BLaER1 (cell line): Measurements from ENCODE around the gene HNF1A.
"Not testable (repeated sequence)": the region's sequence is repeated elsewhere in the genome, so short reads cannot be mapped to it uniquely, and the experiment has no call there.

Source experiments
- H3K27ac ChIP-seq: shearing (Covaris generic); formaldehyde crosslinking; 2 replicates; pipeline ENCODE4 v1.8.1; 2022
- H3K27me3 ChIP-seq: shearing (Covaris generic); formaldehyde crosslinking; 2 replicates; pipeline ENCODE4 v1.8.1; 2022
- H3K36me3 ChIP-seq: shearing (Covaris generic); formaldehyde crosslinking; 2 replicates; pipeline ENCODE4 v1.8.1; 2022
- H3K4me1 ChIP-seq: shearing (Covaris generic); formaldehyde crosslinking; 2 replicates; pipeline ENCODE4 v1.8.1; 2022
- H3K4me2 ChIP-seq: shearing (Covaris generic); formaldehyde crosslinking; 2 replicates; pipeline ENCODE4 v1.8.1; 2022
- H3K4me3 ChIP-seq: shearing (Covaris generic); formaldehyde crosslinking; 2 replicates; pipeline ENCODE4 v1.8.1; 2022
- H3K9ac ChIP-seq: shearing (Covaris generic); formaldehyde crosslinking; 2 replicates; pipeline ENCODE4 v1.8.1; 2022
- H3K9me3 ChIP-seq: shearing (Covaris generic); formaldehyde crosslinking; 2 replicates; pipeline ENCODE4 v1.8.1; 2022
- H4K20me1 ChIP-seq: shearing (Covaris generic); formaldehyde crosslinking; 2 replicates; pipeline ENCODE4 v1.8.1; 2022
- Cebpa-rat ChIP-seq: shearing (Covaris generic); IDR thresholded peaks from 2 replicates; pipeline ENCODE4 v1.8.1; 2022

Gene HNF1A

GRCh38 chr12:120940006-120940405 is 38.3 kb upstream of the HNF1A start:
- no peak for TF ChIP-seq Cebpa-rat
- no peak overlapping the region for H3K27ac ChIP-seq
- no peak overlapping the region for H3K4me3 ChIP-seq
- no peaks in the 10 kb centered on the region for H3K4me1 ChIP-seq
- H3K27me3 ChIP-seq = no peaks in the 10 kb centered on the region
- no peaks in the 10 kb centered on the region for H3K9me3 ChIP-seq
- no peaks in the 10 kb centered on the region for H4K20me1 ChIP-seq
- no peak overlapping the region for H3K9ac ChIP-seq
- no peak overlapping the region for H3K4me2 ChIP-seq
- H3K36me3 ChIP-seq = no peaks in the 10 kb centered on the region

GRCh38 chr12:120940799-120941198 is 37.5 kb upstream of the HNF1A start:
- Histone ChIP-seq H4K20me1 (no peaks in the 10 kb centered on the region), H3K9ac (no peak overlapping the region), H3K4me1 (no peaks in the 10 kb centered on the region), H3K36me3 (no peaks in the 10 kb centered on the region), H3K27ac (no peak overlapping the region), H3K27me3 (no peaks in the 10 kb centered on the region), H3K9me3 (no peaks in the 10 kb centered on the region), H3K4me2 (no peak overlapping the region), H3K4me3 (no peak overlapping the region)
- TF ChIP-seq Cebpa-rat = peak; percentile 77

DNA sequence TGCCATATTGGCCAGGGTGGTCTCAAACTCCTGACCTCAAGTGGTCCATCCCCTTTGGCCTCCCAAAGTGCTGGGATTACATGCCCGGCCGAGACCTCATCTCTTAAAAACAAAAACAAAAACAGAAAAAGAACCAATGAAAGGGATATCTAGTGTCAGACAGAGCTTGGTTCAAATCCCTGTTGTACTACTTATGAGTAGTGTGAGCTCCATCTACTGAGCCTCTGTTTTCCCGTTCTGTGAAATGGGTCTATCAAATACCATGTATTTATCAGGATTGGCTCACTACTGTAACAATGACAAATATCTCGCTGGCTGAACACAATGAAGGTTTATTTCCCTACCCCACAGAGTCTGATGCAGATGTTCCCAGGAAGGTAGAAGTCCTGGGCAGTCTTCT is 36.9 kb upstream of the HNF1A start:
- no peak for TF ChIP-seq Cebpa-rat
- Histone ChIP-seq H3K9me3 (no peaks in the 10 kb centered on the region), H3K9ac (no peak overlapping the region), H3K36me3 (no peaks in the 10 kb centered on the region), H3K27ac (no peak overlapping the region), H3K4me1 (no peaks in the 10 kb centered on the region), H3K27me3 (no peaks in the 10 kb centered on the region), H4K20me1 (no peaks in the 10 kb centered on the region), H3K4me2 (no peak overlapping the region), H3K4me3 (no peak overlapping the region)

DNA sequence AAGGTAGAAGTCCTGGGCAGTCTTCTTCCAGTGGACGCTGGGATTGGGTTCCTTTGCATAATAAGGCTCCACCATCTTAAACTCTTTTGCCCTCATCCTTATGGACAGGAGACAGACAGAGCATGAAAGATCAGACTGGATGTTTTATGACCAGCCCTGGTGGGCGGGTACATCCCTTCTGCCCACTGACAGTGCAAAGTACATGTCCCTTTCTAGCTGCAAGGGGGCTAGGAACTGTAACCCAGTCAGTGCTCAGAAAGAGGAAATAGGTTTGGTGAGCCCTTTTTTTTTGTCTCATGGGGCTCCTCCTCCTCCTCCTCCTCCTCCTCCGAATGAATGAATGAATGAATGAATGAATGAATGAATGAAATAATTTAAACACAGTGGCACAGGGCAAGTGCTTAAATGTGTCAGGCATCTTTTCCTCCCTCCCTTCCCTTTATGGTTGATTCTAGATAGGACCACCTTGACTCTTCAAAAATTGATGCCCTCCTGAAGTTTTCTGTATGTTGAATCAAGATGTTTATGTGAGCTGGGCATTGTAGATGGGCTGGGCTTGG is 36.4 kb upstream of the HNF1A start:
- Histone ChIP-seq H4K20me1 (no peaks in the 10 kb centered on the region), H3K9me3 (no peaks in the 10 kb centered on the region), H3K9ac (no peak overlapping the region), H3K36me3 (no peaks in the 10 kb centered on the region), H3K4me2 (no peak overlapping the region), H3K4me3 (no peak overlapping the region), H3K27ac (no peak overlapping the region), H3K4me1 (no peaks in the 10 kb centered on the region), H3K27me3 (no peaks in the 10 kb centered on the region)
- no peak for TF ChIP-seq Cebpa-rat

- Histone ChIP-seq H4K20me1 (no peaks in the 10 kb centered on the region), H3K4me2 (no peak overlapping the region), H3K27ac (no peak overlapping the region), H3K4me3 (no peak overlapping the region), H3K4me1 (no peaks in the 10 kb centered on the region), H3K9ac (no peak overlapping the region), H3K9me3 (no peaks in the 10 kb centered on the region), H3K27me3 (no peaks in the 10 kb centered on the region), H3K36me3 (no peaks in the 10 kb centered on the region)
- TF ChIP-seq Cebpa-rat = no peak
Measured at GRCh38 chr12:120943482-120943881, 34.9 kb upstream of the HNF1A start.

DNA sequence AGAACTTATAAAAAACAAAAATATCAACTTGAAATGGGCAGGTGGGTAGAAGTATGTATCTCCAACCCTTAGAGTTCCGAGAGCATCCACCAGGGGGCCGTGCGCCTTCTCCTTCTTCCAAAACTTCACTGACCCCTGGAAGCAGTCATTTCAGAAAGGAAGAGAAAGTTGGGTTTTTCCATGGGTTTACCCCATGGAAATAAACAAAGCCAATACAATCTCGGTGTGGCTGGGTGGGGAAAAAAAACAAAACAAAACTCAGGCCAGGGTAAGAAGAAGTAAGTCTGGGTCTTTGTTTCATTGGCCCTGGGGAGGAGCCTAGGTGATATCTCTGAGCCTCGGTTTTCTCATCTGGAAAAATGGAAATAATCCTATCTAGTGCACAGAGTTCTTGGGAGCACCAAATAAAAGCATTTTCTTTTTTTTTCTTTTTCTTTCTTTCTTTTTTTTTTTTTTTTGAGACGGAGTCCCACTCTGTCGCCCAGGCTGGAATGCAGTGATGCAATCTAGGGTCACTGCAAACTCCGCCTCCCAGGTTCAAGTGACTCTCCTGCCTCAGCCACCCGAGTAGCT is 33.6 kb upstream of the HNF1A start:
- H3K4me2 ChIP-seq = no peak overlapping the region
- no peak overlapping the region for H3K4me3 ChIP-seq
- no peak for TF ChIP-seq Cebpa-rat

DNA sequence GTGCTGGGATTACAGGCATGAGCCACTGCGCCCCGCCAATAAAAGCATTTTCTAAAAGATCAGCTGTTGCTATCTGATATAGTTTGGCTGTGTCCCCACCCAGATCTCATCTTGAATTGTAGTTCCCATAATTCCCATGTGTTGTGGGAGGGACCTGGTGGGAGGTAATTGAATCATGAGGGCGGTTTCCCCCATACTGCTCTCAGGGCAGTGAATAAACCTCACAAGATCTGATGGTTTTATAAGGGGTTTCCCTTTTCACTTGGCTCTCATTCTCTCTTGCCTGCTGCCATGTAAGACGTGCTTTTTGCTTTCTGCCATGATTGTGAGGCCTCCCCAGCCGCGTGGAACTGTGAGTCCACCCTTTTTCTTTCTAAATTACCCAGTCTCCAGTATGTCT is 32.8 kb upstream of the HNF1A start:
- H3K36me3 ChIP-seq, H3K4me3 ChIP-seq, H3K27ac ChIP-seq, H3K4me2 ChIP-seq, H4K20me1 ChIP-seq, H3K9ac ChIP-seq, H3K4me1 ChIP-seq, H3K9me3 ChIP-seq, H3K27me3 ChIP-seq: not testable (repeated sequence)

More for the DNA sequence above, 33.6 kb upstream of the HNF1A start:
- no peak overlapping the region for H3K27ac ChIP-seq
- H3K4me1 ChIP-seq = no peaks in the 10 kb centered on the region
- H4K20me1 ChIP-seq = no peaks in the 10 kb centered on the region
- H3K9ac ChIP-seq = no peak overlapping the region
- H3K27me3 ChIP-seq = no peaks in the 10 kb centered on the region
- no peaks in the 10 kb centered on the region for H3K36me3 ChIP-seq
- no peaks in the 10 kb centered on the region for H3K9me3 ChIP-seq

DNA sequence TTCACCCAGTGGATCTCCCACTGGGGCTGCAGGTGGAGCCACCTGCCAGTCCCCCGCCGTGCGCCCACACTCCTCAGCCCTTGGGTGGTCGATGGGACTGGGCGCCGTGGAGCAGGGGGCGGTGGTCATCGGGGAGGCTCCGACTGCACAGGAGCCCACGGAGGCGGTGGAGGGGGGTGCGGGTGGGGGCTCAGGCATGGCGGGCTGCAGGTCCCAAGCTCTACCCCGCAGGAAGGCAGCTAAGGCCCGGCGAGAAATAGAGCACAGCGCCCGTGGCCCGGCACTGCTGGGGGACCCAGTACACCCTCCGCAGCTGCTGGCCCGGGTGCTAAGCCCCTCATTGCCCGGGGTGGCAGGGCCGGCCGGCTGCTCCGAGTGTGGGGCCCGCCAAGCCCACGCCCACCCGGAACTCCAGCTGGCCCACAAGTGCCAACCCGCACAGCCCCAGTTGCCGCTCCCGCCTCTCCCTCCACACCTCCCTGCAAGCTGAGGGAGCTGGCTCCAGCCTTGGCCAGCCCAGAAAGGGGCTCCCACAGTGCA is 28.0 kb upstream of the HNF1A start:
- H4K20me1 ChIP-seq, H3K4me1 ChIP-seq, H3K36me3 ChIP-seq, H3K4me2 ChIP-seq, H3K27ac ChIP-seq, H3K9me3 ChIP-seq, H3K27me3 ChIP-seq, H3K9ac ChIP-seq, H3K4me3 ChIP-seq: not testable (repeated sequence)

- Histone ChIP-seq H3K4me3 (no peak overlapping the region), H3K9me3 (no peaks in the 10 kb centered on the region), H3K27ac (no peak overlapping the region)
Measured at GRCh38 chr12:120950807-120951206, 27.5 kb upstream of the HNF1A start.

DNA sequence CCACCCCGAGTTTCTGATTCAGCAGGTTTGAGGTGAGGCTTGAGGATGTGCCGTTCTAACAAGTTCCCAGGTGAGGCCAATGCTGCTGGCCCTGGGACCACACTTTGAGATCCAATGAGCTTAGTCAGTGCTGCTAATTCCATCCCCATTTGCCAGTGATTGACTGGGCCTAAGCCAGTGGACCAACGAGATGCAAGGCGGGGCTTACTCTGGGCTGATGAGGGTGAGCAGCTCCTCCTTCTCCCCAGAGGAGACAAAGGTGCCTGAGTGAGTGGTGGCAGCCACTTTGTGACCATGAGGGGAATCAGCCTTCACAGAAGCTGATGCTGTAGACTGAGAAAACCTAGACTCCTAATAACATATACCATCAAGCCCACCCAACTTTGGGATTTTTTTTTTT is 23.1 kb upstream of the HNF1A start:
- H3K9ac ChIP-seq = no peak overlapping the region
- no peaks in the 10 kb centered on the region for H3K9me3 ChIP-seq
- TF ChIP-seq Cebpa-rat = no peak
- H3K27ac ChIP-seq = no peak overlapping the region
- H3K4me1 ChIP-seq = no peaks in the 10 kb centered on the region
- no peak overlapping the region for H3K4me2 ChIP-seq
- no peaks in the 10 kb centered on the region for H4K20me1 ChIP-seq
- no peaks in the 10 kb centered on the region for H3K36me3 ChIP-seq
- H3K4me3 ChIP-seq = no peak overlapping the region
- no peaks in the 10 kb centered on the region for H3K27me3 ChIP-seq

More at GRCh38 chr12:120950807-120951206, 27.5 kb upstream of the HNF1A start:
- Histone ChIP-seq H3K27me3 (no peaks in the 10 kb centered on the region), H3K4me2 (no peak overlapping the region), H4K20me1 (no peaks in the 10 kb centered on the region), H3K4me1 (no peaks in the 10 kb centered on the region), H3K9ac (no peak overlapping the region), H3K36me3 (no peaks in the 10 kb centered on the region)
- no peak for TF ChIP-seq Cebpa-rat
